OCI-LY1 (cell line): ENCODE data around the gene ADGRD2.

ENCODE experiments used
- H2AFZ ChIP-seq: fragments of 200-600 bp; sonication (generic), shearing (Covaris generic); 2 replicates; pipeline ENCODE4 v1.6.0; 2014; ENCODE audit warnings: antibody characterized with exemption, mild to moderate bottlenecking, low read length
- H3F3A ChIP-seq: fragments of 200-600 bp; sonication (generic), shearing (Covaris generic); 2 replicates; pipeline ENCODE4 v1.6.0; 2014; ENCODE audit warnings: mild to moderate bottlenecking, antibody characterized with exemption, low read length, moderate library complexity; ENCODE audit not compliant: insufficient read depth
- H3K27ac ChIP-seq: fragments of 200-600 bp; sonication (generic); 2 replicates; pipeline ENCODE4 v1.5.1; 2014; ENCODE audit warnings: low read length, mixed run types, mild to moderate bottlenecking, low read depth; ENCODE audit not compliant: poor library complexity, severe bottlenecking
- H3K27me3 ChIP-seq: fragments of 200-600 bp; sonication (generic); 2 replicates; pipeline ENCODE4 v1.6.0; 2014; ENCODE audit warnings: antibody characterized with exemption, mild to moderate bottlenecking, low read length, moderate library complexity; ENCODE audit not compliant: insufficient read depth
- H3K36me3 ChIP-seq: fragments of 200-600 bp; sonication (generic); 2 replicates; pipeline ENCODE4 v1.6.1; 2014; ENCODE audit warnings: mild to moderate bottlenecking, antibody characterized with exemption, low read length, moderate library complexity, mixed read lengths; ENCODE audit not compliant: insufficient read depth
- H3K4me1 ChIP-seq: fragments of 200-600 bp; sonication (generic); 2 replicates; pipeline ENCODE4 v1.5.1; 2014; ENCODE audit warnings: mild to moderate bottlenecking, low read length, moderate library complexity; ENCODE audit not compliant: insufficient read depth, severe bottlenecking
- H3K4me2 ChIP-seq: fragments of 200-600 bp; sonication (generic), shearing (Covaris generic); 2 replicates; pipeline ENCODE4 v1.6.1; 2014; ENCODE audit warnings: low read length
- H3K4me3 ChIP-seq: fragments of 200-600 bp; sonication (generic); 2 replicates; pipeline ENCODE4 v1.5.1; 2014; ENCODE audit warnings: low read length, low read depth, mild to moderate bottlenecking, mixed read lengths; ENCODE audit not compliant: poor library complexity, severe bottlenecking
- H3K79me2 ChIP-seq: fragments of 200-600 bp; shearing (Covaris generic); 2 replicates; pipeline ENCODE4 v1.6.1; 2016; ENCODE audit warnings: mixed run types, low read length, mixed read lengths; ENCODE audit not compliant: insufficient read depth
- H3K9ac ChIP-seq: fragments of 200-600 bp; sonication (generic), shearing (Covaris generic); 2 replicates; pipeline ENCODE4 v1.6.1; 2014; ENCODE audit warnings: mild to moderate bottlenecking, low read length, mixed read lengths
- H3K9me2 ChIP-seq: fragments of 200-600 bp; sonication (generic), shearing (Covaris generic); 2 replicates; pipeline ENCODE4 v1.6.1; 2014; ENCODE audit warnings: low read depth, mild to moderate bottlenecking, low read length, mixed read lengths
- H3K9me3 ChIP-seq: fragments of 200-600 bp; shearing (Covaris generic); 2 replicates; pipeline ENCODE4 v1.6.1; 2014; ENCODE audit warnings: low read length, mixed read lengths
- H4K20me1 ChIP-seq: fragments of 200-600 bp; sonication (generic), shearing (Covaris generic); 2 replicates; pipeline ENCODE4 v1.6.0; 2016; ENCODE audit warnings: mild to moderate bottlenecking, low read length; ENCODE audit not compliant: insufficient read depth
- CTCF ChIP-seq: fragments of 200-600 bp; sonication (generic), shearing (Covaris generic); IDR thresholded peaks from 2 replicates; pipeline ENCODE4 v1.5.1; 2017; ENCODE audit warnings: mild to moderate bottlenecking, antibody characterized with exemption, low read length, moderate library complexity, mixed read lengths
- EZH2 ChIP-seq: fragments of 200-600 bp; sonication (generic), shearing (Covaris generic); IDR thresholded peaks from 2 replicates; pipeline ENCODE4 v1.8.0; 2017; ENCODE audit warnings: borderline replicate concordance, mixed run types, mild to moderate bottlenecking, antibody characterized with exemption, low read length, moderate library complexity, mixed read lengths

ADGRD2 gene

GRCh38 chr9:124480621-124480981, 30.4 kb downstream of the ADGRD2 start:
- no peaks in the 10 kb centered on the region for H3K27me3 ChIP-seq
- peak overlapping the region; percentile 39; the same call in 1 of the 2 replicates for H3K4me2 ChIP-seq
- no peak overlapping the region for H3K4me3 ChIP-seq
- H3K79me2 ChIP-seq, result no peaks in the 10 kb centered on the region
- no peak overlapping the region for H3K27ac ChIP-seq
- no peaks in the 10 kb centered on the region for H3K9me2 ChIP-seq
- no peak overlapping the region for H3K9ac ChIP-seq
- H4K20me1 ChIP-seq, result no peaks in the 10 kb centered on the region
- H3F3A ChIP-seq, result no peaks in the 10 kb centered on the region
- peaks cover 19% of the 10 kb centered on the region for H3K4me1 ChIP-seq
- no peaks in the 10 kb centered on the region for H3K9me3 ChIP-seq
- peak overlapping the region; percentile 53; the same call in 1 of the 2 replicates for H2AFZ ChIP-seq
- no peaks in the 10 kb centered on the region for H3K36me3 ChIP-seq
- TF ChIP-seq CTCF (peak; percentile 81), EZH2 (no peak)

GRCh38 chr9:124481115-124481514, 30.9 kb downstream of the ADGRD2 start:
- H2AFZ ChIP-seq, result no peak overlapping the region
- H3K4me1 ChIP-seq, result peaks cover 19% of the 10 kb centered on the region
- no peaks in the 10 kb centered on the region for H3K27me3 ChIP-seq
- no peak overlapping the region for H3K4me2 ChIP-seq
- no peak overlapping the region for H3K4me3 ChIP-seq
- no peaks in the 10 kb centered on the region for H3K36me3 ChIP-seq
- no peaks in the 10 kb centered on the region for H3K9me2 ChIP-seq
- H3F3A ChIP-seq, result no peaks in the 10 kb centered on the region
- no peak overlapping the region for H3K27ac ChIP-seq
- H3K79me2 ChIP-seq, result no peaks in the 10 kb centered on the region
- H3K9me3 ChIP-seq, result no peaks in the 10 kb centered on the region
- H3K9ac ChIP-seq, result no peak overlapping the region
- no peaks in the 10 kb centered on the region for H4K20me1 ChIP-seq
- TF ChIP-seq EZH2 (no peak), CTCF (no peak)

GRCh38 chr9:124482431-124483031, 32.3 kb downstream of the ADGRD2 start:
- Histone ChIP-seq H3K4me1 (peaks cover 10% of the 10 kb centered on the region), H3K4me3 (no peak overlapping the region), H3K27me3 (no peaks in the 10 kb centered on the region), H3K9me3 (no peaks in the 10 kb centered on the region), H3K9me2 (no peaks in the 10 kb centered on the region), H2AFZ (no peak overlapping the region), H3K9ac (no peak overlapping the region), H3K4me2 (no peak overlapping the region), H3F3A (no peaks in the 10 kb centered on the region), H3K27ac (no peak overlapping the region), H3K79me2 (no peaks in the 10 kb centered on the region), H3K36me3 (no peaks in the 10 kb centered on the region), H4K20me1 (no peaks in the 10 kb centered on the region)
- TF ChIP-seq CTCF (no peak), EZH2 (no peak)
